Inflammatory macrophage treated with lipopolysaccharide for 1 hour (primary cell): ENCODE data around the gene TMEM132A.
"Not testable (repeated sequence)": the region's sequence is repeated elsewhere in the genome, so short reads cannot be mapped to it uniquely, and the experiment has no call there.

Experiments
- DNase-seq, 2 donors: peaks; one replicate each; pipeline ENCODE4 v3.0.0-alpha.2; 2020 to 2022

The TMEM132A gene

GRCh38 chr11:60964801-60965200 lies 40.5 kb downstream of the TMEM132A start:
- DNase-seq = no peak

- DNase-seq = peak; percentile 44 to 46
Measured at GRCh38 chr11:60966890-60967289, 42.6 kb downstream of the TMEM132A start.

- no peak for DNase-seq
Measured at GRCh38 chr11:60968223-60968622, 44.0 kb downstream of the TMEM132A start.

GRCh38 chr11:60970369-60970774 lies 46.1 kb downstream of the TMEM132A start:
- peak; percentile 39 to 74 for DNase-seq

GRCh38 chr11:60970890-60971289 lies 46.6 kb downstream of the TMEM132A start:
- DNase-seq = no peak

GRCh38 chr11:60971520-60971919 lies 47.3 kb downstream of the TMEM132A start, which contains the start of gene CD6:
TSS of gene CD6 (plus strand) at chr11:60971680. CDS start at chr11:60971866, 186 bp downstream.
- DNase-seq = no peak

- DNase-seq = no peak
Measured at GRCh38 chr11:60972182-60973030, 48.1 kb downstream of the TMEM132A start.

- DNase-seq = no peak
Measured at GRCh38 chr11:60973699-60974098, 49.4 kb downstream of the TMEM132A start.

- not testable (repeated sequence) for DNase-seq
Measured at GRCh38 chr11:60974316-60974715, 50.1 kb downstream of the TMEM132A start.

GRCh38 chr11:60974726-60975125 lies 50.5 kb downstream of the TMEM132A start:
- no peak for DNase-seq

- no peak for DNase-seq
Measured at GRCh38 chr11:60977224-60977623, 53.0 kb downstream of the TMEM132A start.

GRCh38 chr11:60977836-60978235 lies 53.6 kb downstream of the TMEM132A start:
- peak in 1 of 2 donors; percentile 41 for DNase-seq

GRCh38 chr11:60978546-60979380 lies 54.5 kb downstream of the TMEM132A start:
- DNase-seq = peak; percentile 93 to 97

GRCh38 chr11:60981515-60981914 lies 57.3 kb downstream of the TMEM132A start:
- DNase-seq = no peak

- no peak for DNase-seq
Measured at GRCh38 chr11:60982184-60982583, 57.9 kb downstream of the TMEM132A start.

GRCh38 chr11:60984149-60984548 lies 59.9 kb downstream of the TMEM132A start:
- DNase-seq = no peak

- DNase-seq = no peak
Measured at GRCh38 chr11:60984636-60985035, 60.4 kb downstream of the TMEM132A start.

- no peak for DNase-seq
Measured at GRCh38 chr11:60985501-60985900, 61.2 kb downstream of the TMEM132A start.

- DNase-seq = peak; percentile 68 to 93
Measured at GRCh38 chr11:60985991-60986915, 62.0 kb downstream of the TMEM132A start.
